Neuronal stem cell (in vitro differentiated cells): Measurements from ENCODE around the gene SSBP3.
"Not testable (repeated sequence)": the region's sequence is repeated elsewhere in the genome, so short reads cannot be mapped to it uniquely, and the experiment has no call there.

ENCODE experiments used
- DNase-seq: peaks from one replicate; pipeline ENCODE4 v3.0.0-alpha.2; 2013; ENCODE audit warnings: low spot score
- H2AFZ ChIP-seq: one replicate; pipeline ENCODE4 v1.6.1; 2013; ENCODE audit warnings: mild to moderate bottlenecking, low read length, inconsistent platforms
- H2AK5ac ChIP-seq: 2 replicates; pipeline ENCODE4 v1.6.1; 2013; ENCODE audit warnings: low read depth, mild to moderate bottlenecking, inconsistent platforms, low read length, moderate library complexity, mixed read lengths
- H2BK120ac ChIP-seq: 2 replicates; pipeline ENCODE4 v1.6.1; 2013; ENCODE audit warnings: low read depth, mild to moderate bottlenecking, inconsistent platforms, low read length, moderate library complexity, mixed read lengths
- H2BK12ac ChIP-seq: one replicate; pipeline ENCODE4 v1.6.1; 2013; ENCODE audit warnings: low read length, inconsistent platforms
- H2BK15ac ChIP-seq: 2 replicates; pipeline ENCODE4 v1.6.1; 2013; ENCODE audit warnings: mild to moderate bottlenecking, low read length, inconsistent platforms, mixed read lengths
- H2BK5ac ChIP-seq: one replicate; pipeline ENCODE4 v1.6.1; 2013; ENCODE audit warnings: inconsistent platforms, mild to moderate bottlenecking, low read length, moderate library complexity
- H3K14ac ChIP-seq: one replicate; pipeline ENCODE4 v1.6.1; 2013; ENCODE audit warnings: low read length, inconsistent platforms
- H3K18ac ChIP-seq: 2 replicates; pipeline ENCODE4 v1.6.1; 2013; ENCODE audit warnings: low read length, inconsistent platforms
- H3K23ac ChIP-seq: 2 replicates; pipeline ENCODE4 v1.6.1; 2013; ENCODE audit warnings: low read depth, mild to moderate bottlenecking, mixed read lengths, low read length, inconsistent platforms; ENCODE audit not compliant: poor library complexity
- H3K27ac ChIP-seq: replicated peaks from 3 replicates; pipeline ENCODE4 v1.5.1; 2013; ENCODE audit warnings: low read length, inconsistent platforms
- H3K27me3 ChIP-seq, 3 experiments: 2 replicates each; pipeline ENCODE4 v1.6.1; 2013; ENCODE audit warnings: low read length in 3 of 3, mild to moderate bottlenecking in 2 of 3, inconsistent platforms in 1 of 3, low read depth in 1 of 3, mixed read lengths in 1 of 3, moderate library complexity in 1 of 3; ENCODE audit not compliant: control insufficient read depth in 3 of 3, insufficient read depth in 3 of 3
- H3K36me3 ChIP-seq, 2 donors: replicated peaks in 1 of 2; 2 replicates each; pipeline ENCODE4 v1.6.1; 2013; ENCODE audit warnings: low read length in 2 of 2; ENCODE audit not compliant: control insufficient read depth in 2 of 2, insufficient read depth in 2 of 2
- H3K4ac ChIP-seq: 2 replicates; pipeline ENCODE4 v1.6.1; 2013; ENCODE audit warnings: inconsistent platforms, mild to moderate bottlenecking, low read length, moderate library complexity
- H3K4me1 ChIP-seq, 2 donors: 1 replicate in 1 of 2; 2 replicates in 1 of 2; pipeline ENCODE4 v1.6.1; 2013; ENCODE audit warnings: low read length in 2 of 2, low read depth in 1 of 2; ENCODE audit not compliant: control insufficient read depth in 2 of 2, insufficient read depth in 1 of 2
- H3K4me2 ChIP-seq: one replicate; pipeline ENCODE4 v1.6.1; 2013; ENCODE audit warnings: mild to moderate bottlenecking, low read length, inconsistent platforms; ENCODE audit not compliant: insufficient read depth, poor library complexity, severe bottlenecking
- H3K4me3 ChIP-seq, 2 donors: 2 replicates each; pipeline ENCODE4 v1.5.1; 2013; ENCODE audit warnings: low read length in 2 of 2, mild to moderate bottlenecking in 2 of 2, inconsistent platforms in 1 of 2, moderate library complexity in 1 of 2
- H3K79me1 ChIP-seq: one replicate; pipeline ENCODE4 v1.6.1; 2013; ENCODE audit warnings: low read depth, mild to moderate bottlenecking, inconsistent platforms, low read length, moderate library complexity
- H3K9ac ChIP-seq: one replicate; pipeline ENCODE4 v1.6.1; 2013; ENCODE audit warnings: mild to moderate bottlenecking, low read depth, low read length, inconsistent platforms; ENCODE audit not compliant: poor library complexity
- H3K9me3 ChIP-seq, 2 donors: replicated peaks in 1 of 2; 2 replicates each; pipeline versions ENCODE3 to v1.6.1; 2013; ENCODE audit warnings: low read length in 2 of 2, mild to moderate bottlenecking in 2 of 2, inconsistent platforms in 1 of 2, low read depth in 1 of 2, mixed read lengths in 1 of 2, moderate library complexity in 1 of 2; ENCODE audit not compliant: control insufficient read depth in 2 of 2, insufficient read depth in 1 of 2
- H4K8ac ChIP-seq: one replicate; pipeline ENCODE4 v1.6.1; 2013; ENCODE audit warnings: low read depth, mild to moderate bottlenecking, inconsistent platforms, low read length, moderate library complexity
- H4K91ac ChIP-seq: one replicate; pipeline ENCODE4 v1.6.1; 2013; ENCODE audit warnings: low read length, low read depth, mild to moderate bottlenecking, inconsistent platforms; ENCODE audit not compliant: poor library complexity
- WGBS, 2 donors: extraction: QIAGEN DNeasy Blood & Tissue Kit; methylation state at CpG; one replicate each; pipeline ENCODE4 v1.1.7; 2013; ENCODE audit warnings: missing lambda C conversion rate in 2 of 2, mixed read lengths in 1 of 2; ENCODE audit not compliant: insufficient read length in 2 of 2, insufficient replicate concordance in 1 of 2; ENCODE audit errors: extremely low coverage in 2 of 2; 5-methylcytosine and 5-hydroxymethylcytosine counted together

SSBP3 gene

DNA sequence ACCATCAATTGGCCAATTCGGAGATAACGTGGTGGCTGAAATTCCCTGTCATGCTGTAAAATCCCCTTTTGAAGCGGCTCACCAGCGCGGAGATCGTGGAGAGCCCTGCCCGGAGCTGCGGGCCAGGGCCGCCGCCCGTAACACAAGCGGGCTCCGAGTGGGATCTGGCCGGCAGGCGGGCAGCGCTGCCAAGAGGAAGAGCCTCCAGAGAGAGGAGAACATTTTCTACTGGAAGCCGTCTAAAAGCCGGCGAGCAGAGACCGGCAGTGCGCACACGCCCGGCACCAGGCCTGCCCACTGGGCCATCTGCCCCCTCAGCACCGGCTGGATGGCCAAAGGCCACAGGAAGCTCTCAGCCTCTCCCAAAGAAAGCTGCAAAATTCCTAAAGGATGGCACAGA, 15.5 kb downstream of the SSBP3 start:
- Histone ChIP-seq H3K36me3 (peaks cover 11 to 96% of the 10 kb centered on the region in 2 donors), H3K4me1 (peaks cover 11 to 23% of the 10 kb centered on the region in 2 donors), H3K18ac (no peak overlapping the region), H3K27ac (no peak overlapping the region), H2BK120ac (no peak overlapping the region), H3K14ac (no peak overlapping the region), H3K4ac (no peak overlapping the region), H3K4me2 (no peak overlapping the region), H2AFZ (no peak overlapping the region), H3K9me3 (no peaks in the 10 kb centered on the region), H2BK12ac (no peak overlapping the region), H2BK15ac (no peak overlapping the region), H3K9ac (no peak overlapping the region), H3K23ac (no peak overlapping the region), H2AK5ac (no peak overlapping the region), H2BK5ac (no peak overlapping the region), H3K27me3 (no peaks in the 10 kb centered on the region), H4K8ac (no peak overlapping the region), H4K91ac (no peak overlapping the region), H3K79me1 (no peaks in the 10 kb centered on the region), H3K4me3 (no peak overlapping the region)
- DNase-seq = no peak
- no CpG with 5 or more reads among the region's 24 CpGs for WGBS, 2 donors

DNA sequence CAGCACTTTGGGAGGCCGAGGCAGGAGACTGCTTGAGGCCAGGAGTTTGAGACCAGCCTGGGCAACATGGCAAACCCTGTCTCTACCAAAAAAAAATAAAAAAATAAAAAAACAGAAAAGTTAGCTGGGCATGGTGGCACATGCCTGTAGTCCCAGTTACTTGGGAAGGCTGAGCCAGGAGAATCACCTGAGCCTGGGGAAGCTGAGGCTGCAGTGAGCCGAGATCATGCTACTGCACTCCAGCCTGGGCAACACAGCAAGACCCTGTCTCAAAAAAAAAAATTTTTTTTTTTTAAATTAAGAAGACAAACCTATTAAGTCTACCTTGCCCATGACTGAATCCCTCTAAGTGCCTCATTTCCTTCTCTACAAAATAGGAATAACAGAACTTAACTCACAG, 16.6 kb downstream of the SSBP3 start:
- H2BK120ac ChIP-seq, H4K8ac ChIP-seq, H3K4ac ChIP-seq, H2BK12ac ChIP-seq, H3K9ac ChIP-seq, H2AK5ac ChIP-seq, H3K27ac ChIP-seq, H3K4me3 ChIP-seq, H3K79me1 ChIP-seq, H3K14ac ChIP-seq, H3K9me3 ChIP-seq, DNase-seq, H3K18ac ChIP-seq, H3K27me3 ChIP-seq, H4K91ac ChIP-seq, H2BK15ac ChIP-seq, H3K23ac ChIP-seq, H2AFZ ChIP-seq, H2BK5ac ChIP-seq, H3K4me2 ChIP-seq: not testable (repeated sequence)
- WGBS, 2 donors = no CpG with 5 or more reads among the region's 2 CpGs
- H3K36me3 ChIP-seq = peaks cover 15 to 98% of the 10 kb centered on the region in 2 donors
- H3K4me1 ChIP-seq = peaks cover 13 to 23% of the 10 kb centered on the region in 2 donors

DNA sequence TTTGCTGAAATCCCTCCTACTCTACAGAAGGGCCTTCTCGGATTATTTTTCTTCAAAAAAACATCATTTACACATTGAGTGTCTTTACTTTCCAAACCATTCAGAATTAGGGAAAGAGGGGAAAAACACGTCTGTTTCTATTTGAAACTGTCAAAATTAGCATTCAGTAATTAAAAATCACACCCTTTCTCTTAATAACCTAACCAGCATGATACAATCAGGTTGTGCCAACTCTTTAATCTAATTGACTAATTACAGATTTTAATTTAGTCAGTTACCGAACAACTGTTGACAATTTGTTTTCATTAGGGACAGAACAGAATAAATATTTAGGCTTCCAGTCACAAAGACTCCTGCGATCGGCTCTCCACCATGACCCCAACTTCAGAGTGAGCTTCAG, 18.8 kb downstream of the SSBP3 start:
- H3K4me2 ChIP-seq = no peak overlapping the region
- H3K23ac ChIP-seq = no peak overlapping the region
- no peak overlapping the region for H2BK12ac ChIP-seq
- H3K4ac ChIP-seq = no peak overlapping the region
- H3K14ac ChIP-seq = no peak overlapping the region
- H3K4me1 ChIP-seq = peaks cover 11 to 16% of the 10 kb centered on the region in 2 donors
- no peak overlapping the region for H4K91ac ChIP-seq
- no CpG with 5 or more reads among the region's 5 CpGs for WGBS, 2 donors
- H2BK15ac ChIP-seq = no peak overlapping the region
- DNase-seq = no peak
- peaks cover 5 to 91% of the 10 kb centered on the region in 2 donors for H3K36me3 ChIP-seq
- no peak overlapping the region for H2BK5ac ChIP-seq
- H3K79me1 ChIP-seq = peaks cover 4% of the 10 kb centered on the region
- H3K18ac ChIP-seq = no peak overlapping the region
- H3K27me3 ChIP-seq = no peaks in the 10 kb centered on the region
- no peaks in the 10 kb centered on the region for H3K9me3 ChIP-seq
- H2AFZ ChIP-seq = no peak overlapping the region
- H2BK120ac ChIP-seq = no peak overlapping the region
- H4K8ac ChIP-seq = no peak overlapping the region
- no peak overlapping the region for H3K9ac ChIP-seq
- no peak overlapping the region for H3K4me3 ChIP-seq
- H3K27ac ChIP-seq = no peak overlapping the region
- H2AK5ac ChIP-seq = no peak overlapping the region

DNA sequence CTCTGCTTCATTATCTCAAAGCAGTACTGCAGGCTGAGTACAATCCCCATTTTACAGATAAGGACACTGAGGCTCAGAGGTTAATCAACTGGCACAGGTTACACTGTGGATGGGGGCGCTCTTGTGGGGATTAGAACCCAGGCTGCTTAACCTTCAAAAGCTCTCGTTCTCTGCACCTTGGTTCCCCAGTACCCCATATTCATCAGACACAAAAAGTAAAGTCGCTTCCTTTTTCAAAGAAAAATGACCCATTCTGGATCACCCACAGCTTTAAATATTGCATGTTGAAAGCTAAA, 20.5 kb downstream of the SSBP3 start:
- Histone ChIP-seq H2AK5ac (no peak overlapping the region), H3K23ac (no peak overlapping the region), H3K27me3 (no peaks in the 10 kb centered on the region), H2BK120ac (no peak overlapping the region), H3K4me3 (no peak overlapping the region), H3K27ac (no peak overlapping the region), H2BK5ac (no peak overlapping the region), H2BK15ac (no peak overlapping the region), H3K4me2 (no peak overlapping the region), H3K79me1 (peaks cover 7% of the 10 kb centered on the region), H4K8ac (no peak overlapping the region), H4K91ac (no peak overlapping the region), H3K18ac (no peak overlapping the region), H3K9me3 (no peaks in the 10 kb centered on the region), H2AFZ (no peak overlapping the region), H3K4me1 (peaks cover 2 to 3% of the 10 kb centered on the region in 2 donors), H3K4ac (no peak overlapping the region), H3K36me3 (peaks cover 9 to 90% of the 10 kb centered on the region in 2 donors), H2BK12ac (no peak overlapping the region), H3K9ac (no peak overlapping the region), H3K14ac (no peak overlapping the region)
- WGBS, 2 donors = no CpG with 5 or more reads among the region's 3 CpGs
- DNase-seq = no peak
